GM10847 (cell line): ENCODE measurements around the gene EDN3.

Source experiments
- POLR2A ChIP-seq: IDR thresholded peaks from 2 replicates; pipeline ENCODE4 v1.6.1; 2011; ENCODE audit not compliant: insufficient read length; ENCODE audit errors: extremely low read depth

Gene EDN3

GRCh38 chr20:59375541-59375940 lies 75.1 kb downstream of the EDN3 start:
- TF ChIP-seq POLR2A = no peak
